ENCODE results near the gene CXXC4. TPM values are rescaled to one million over a fixed set of nuclear protein-coding genes. Genes with fewer than 3 reads are reported as not detected.

CXXC4 gene
- total RNA-seq: 0.12 TPM

GRCh38 chr4:104494822-104495559 lies at the start of gene CXXC4:
CXXC4 (minus strand) TSS chr4:104494894; CDS start chr4:104491802, 3,092 bp downstream.
- no peak for ATAC-seq

- ATAC-seq: no peak
Observed at GRCh38 chr4:104533156-104533555, 38.5 kb upstream of the CXXC4 start.

GRCh38 chr4:104532677-104533076 lies 38.0 kb upstream of the CXXC4 start:
- no peak for ATAC-seq

GRCh38 chr4:104531390-104531789 lies 36.7 kb upstream of the CXXC4 start:
- no peak for ATAC-seq

- no peak for ATAC-seq
Observed at GRCh38 chr4:104530426-104530825, 35.7 kb upstream of the CXXC4 start.

- ATAC-seq: no peak
Observed at GRCh38 chr4:104524591-104524990, 29.9 kb upstream of the CXXC4 start.

GRCh38 chr4:104524026-104524425 lies 29.3 kb upstream of the CXXC4 start:
- no peak for ATAC-seq

GRCh38 chr4:104519588-104519987 lies 24.9 kb upstream of the CXXC4 start:
- ATAC-seq: no peak

- no peak for ATAC-seq
Observed at GRCh38 chr4:104516884-104517283, 22.2 kb upstream of the CXXC4 start.

- ATAC-seq: no peak
Observed at GRCh38 chr4:104508224-104508623, 13.5 kb upstream of the CXXC4 start.

- ATAC-seq: no peak
Observed at GRCh38 chr4:104507112-104507511, 12.4 kb upstream of the CXXC4 start.

GRCh38 chr4:104504536-104504935 lies 9.8 kb upstream of the CXXC4 start:
- ATAC-seq: no peak

GRCh38 chr4:104502471-104502870 lies 7.8 kb upstream of the CXXC4 start:
- ATAC-seq: no peak

- no peak for ATAC-seq
Observed at GRCh38 chr4:104501290-104501689, 6.6 kb upstream of the CXXC4 start.

GRCh38 chr4:104500442-104500841 lies 5.7 kb upstream of the CXXC4 start:
- ATAC-seq: no peak

- ATAC-seq: no peak
Observed at GRCh38 chr4:104494185-104494584, 509 bp downstream of the CXXC4 start.

GRCh38 chr4:104493081-104493831 lies 1.4 kb downstream of the CXXC4 start:
- no peak for ATAC-seq

- ATAC-seq: no peak
Observed at GRCh38 chr4:104492183-104492771, 2.4 kb downstream of the CXXC4 start.

GRCh38 chr4:104491481-104492182 lies 3.1 kb downstream of the CXXC4 start:
- peak; percentile 15 for ATAC-seq

- no peak for ATAC-seq
Observed at GRCh38 chr4:104490770-104491480, 3.8 kb downstream of the CXXC4 start.

GRCh38 chr4:104490096-104490769 lies 4.5 kb downstream of the CXXC4 start:
- no peak for ATAC-seq

GRCh38 chr4:104489731-104490095 lies 5.0 kb downstream of the CXXC4 start:
- no peak for ATAC-seq
